Measurements from ENCODE around the gene ABCC9.
"Not testable (repeated sequence)": the region's sequence is repeated elsewhere in the genome, so short reads cannot be mapped to it uniquely, and the experiment has no call there.

The ABCC9 gene

DNA sequence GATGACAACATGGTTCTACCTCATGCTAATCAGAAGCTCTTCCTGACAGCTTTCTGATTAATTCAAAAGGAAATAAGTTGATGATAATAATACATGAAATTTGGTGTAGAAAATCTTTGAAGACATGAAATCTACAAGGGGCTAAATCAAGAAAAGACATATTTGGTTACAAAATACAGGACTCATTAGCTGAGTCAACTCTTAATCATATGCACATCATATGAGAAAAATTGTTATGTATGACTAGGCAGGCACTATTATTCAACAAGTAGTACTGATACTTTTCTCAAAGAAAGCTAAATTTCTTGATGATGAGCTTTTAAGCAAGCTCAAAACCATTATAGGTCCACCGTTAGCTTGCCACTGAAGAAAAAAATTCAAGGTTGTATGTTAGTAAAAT lies 7.1 kb downstream of the ABCC9 start:
- no peak for DNase-seq (ENCODE audit: low read depth in 2 of 2)

DNA sequence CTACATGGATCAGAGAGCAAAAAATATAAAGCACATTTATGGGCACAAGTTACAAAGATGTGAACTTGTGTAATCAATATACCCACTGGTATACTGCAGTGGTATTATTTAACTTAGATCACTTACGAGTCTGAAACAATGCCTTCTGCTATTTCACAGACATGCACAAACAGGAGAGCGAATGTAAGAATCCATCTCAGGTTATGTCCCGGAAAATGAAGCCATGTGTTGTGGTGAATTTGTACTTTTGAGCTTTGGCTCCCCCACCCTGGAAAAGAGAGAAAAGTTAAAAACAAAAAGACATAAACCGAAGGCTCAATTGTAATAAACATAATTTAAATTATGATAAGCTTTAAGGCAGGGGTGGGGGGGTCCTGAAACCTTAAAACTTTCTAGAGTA lies 7.6 kb downstream of the ABCC9 start:
- no peak for DNase-seq (ENCODE audit: low read depth in 2 of 2)

DNA sequence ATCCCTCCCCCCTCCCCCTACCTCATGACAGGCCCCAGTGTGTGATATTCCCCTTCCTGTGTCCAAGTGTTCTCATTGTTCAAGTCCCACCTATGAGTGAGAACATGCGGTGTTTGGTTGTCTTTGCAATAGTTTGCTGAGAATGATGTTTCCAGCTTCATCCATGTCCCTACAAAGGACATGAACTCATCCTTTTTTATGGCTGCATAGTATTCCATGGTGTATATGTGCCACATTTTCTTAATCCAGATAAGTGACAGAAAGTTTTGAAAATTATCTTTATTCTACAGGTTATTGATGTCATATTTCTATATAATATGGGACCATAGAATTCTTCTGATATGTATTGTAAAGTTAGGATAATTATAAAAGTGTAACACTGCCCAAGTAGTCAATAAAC lies 11.3 kb downstream of the ABCC9 start:
- not testable (repeated sequence) for DNase-seq (ENCODE audit: low read depth in 2 of 2)

- DNase-seq (ENCODE audit: low read depth in 2 of 2): no peak
Observed at GRCh38 chr12:21925296-21925913, 15.8 kb downstream of the ABCC9 start.

DNA sequence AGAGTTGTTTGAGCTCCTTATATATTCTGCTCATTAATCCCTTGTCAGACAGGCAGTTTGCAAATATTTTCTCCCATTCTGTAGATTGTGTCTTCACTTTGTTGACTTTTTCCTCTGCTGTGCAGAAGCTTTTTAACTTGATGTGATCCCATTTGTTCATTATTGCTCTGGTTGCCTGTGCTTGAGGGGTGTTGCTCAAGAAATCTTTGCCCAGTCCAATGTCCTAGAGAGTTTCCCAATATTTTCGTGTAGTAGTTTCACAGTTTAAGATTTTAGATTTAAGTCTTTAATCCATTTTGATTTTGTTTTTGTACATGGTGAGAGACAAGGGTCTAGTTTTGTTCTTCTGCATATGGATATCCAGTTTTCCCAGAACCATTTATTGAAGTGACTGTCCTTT lies 19.8 kb downstream of the ABCC9 start:
- no peak for DNase-seq (ENCODE audit: low read depth in 2 of 2)

GRCh38 chr12:21918456-21918855 lies 22.8 kb downstream of the ABCC9 start:
- no peak for DNase-seq (ENCODE audit: low read depth in 2 of 2)

GRCh38 chr12:21913823-21914222 lies 27.4 kb downstream of the ABCC9 start:
- DNase-seq (ENCODE audit: low read depth in 2 of 2): no peak

GRCh38 chr12:21912318-21912717 lies 28.9 kb downstream of the ABCC9 start:
- DNase-seq (ENCODE audit: low read depth in 2 of 2): no peak

- DNase-seq (ENCODE audit: low read depth in 2 of 2): no peak
Observed at GRCh38 chr12:21911832-21912231, 29.4 kb downstream of the ABCC9 start.

DNA sequence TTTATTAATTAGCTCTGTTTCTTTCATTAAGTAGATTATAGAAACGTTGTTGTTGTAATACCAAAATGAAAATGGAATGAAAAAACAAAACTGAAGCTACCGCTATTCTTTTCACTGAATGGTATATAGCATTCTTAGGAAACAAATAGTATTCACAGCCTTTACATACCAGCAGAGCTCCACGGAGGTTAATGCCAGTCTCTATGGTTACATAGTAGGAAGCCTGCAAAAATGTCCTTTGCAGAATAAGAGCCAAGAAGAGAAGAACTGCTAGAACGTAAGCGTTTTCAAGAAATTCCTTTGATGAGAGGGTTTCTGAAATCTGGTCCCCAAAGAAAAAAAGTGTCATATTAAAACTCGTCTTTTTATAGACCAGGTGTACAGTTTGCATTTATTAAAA lies 30.6 kb downstream of the ABCC9 start:
- no peak for DNase-seq (ENCODE audit: low read depth in 2 of 2)

DNA sequence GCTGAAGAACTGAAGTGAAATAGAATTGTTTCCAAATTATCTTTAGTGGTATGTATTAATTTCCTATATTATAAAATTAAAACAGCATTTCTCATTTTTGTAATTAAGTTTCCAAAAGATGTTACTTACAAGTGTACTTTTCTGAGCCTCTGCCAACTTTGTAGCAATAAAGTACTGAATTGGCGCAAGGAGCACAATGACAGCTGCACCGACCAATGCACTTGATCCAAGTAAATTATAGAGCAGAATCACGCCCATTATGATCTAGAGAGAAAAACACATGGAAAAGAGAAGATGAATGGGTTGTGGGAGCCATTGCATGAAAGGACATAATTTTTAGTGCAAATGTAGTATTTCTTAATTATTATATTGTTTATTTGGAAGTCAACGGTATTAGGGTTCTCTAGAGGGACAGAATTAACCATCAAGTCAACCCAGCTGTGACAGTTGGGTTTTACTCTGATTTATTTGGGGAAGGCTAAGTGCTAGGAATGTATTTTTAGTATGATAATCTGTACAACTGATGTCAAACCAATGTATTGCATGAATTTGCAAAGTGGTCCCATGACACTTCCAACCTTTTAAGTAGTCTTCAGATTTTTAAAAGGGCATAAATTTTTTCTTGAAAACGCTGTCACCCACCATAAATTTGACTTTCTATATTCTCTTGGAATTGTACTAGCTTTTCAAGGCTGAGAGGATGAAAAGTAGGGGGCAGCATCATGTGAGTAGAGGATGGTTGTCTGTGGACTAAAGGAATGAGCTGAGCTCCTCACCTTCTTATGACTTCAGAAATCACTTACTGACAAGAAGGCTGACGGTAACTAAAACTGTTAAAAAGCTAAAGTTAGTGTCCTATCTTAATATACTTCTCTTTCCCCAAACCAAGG lies 33.0 kb downstream of the ABCC9 start:
- no peak for DNase-seq (ENCODE audit: low read depth in 2 of 2)

GRCh38 chr12:21906919-21907493 lies 34.2 kb downstream of the ABCC9 start:
- DNase-seq (ENCODE audit: low read depth in 2 of 2): no peak

DNA sequence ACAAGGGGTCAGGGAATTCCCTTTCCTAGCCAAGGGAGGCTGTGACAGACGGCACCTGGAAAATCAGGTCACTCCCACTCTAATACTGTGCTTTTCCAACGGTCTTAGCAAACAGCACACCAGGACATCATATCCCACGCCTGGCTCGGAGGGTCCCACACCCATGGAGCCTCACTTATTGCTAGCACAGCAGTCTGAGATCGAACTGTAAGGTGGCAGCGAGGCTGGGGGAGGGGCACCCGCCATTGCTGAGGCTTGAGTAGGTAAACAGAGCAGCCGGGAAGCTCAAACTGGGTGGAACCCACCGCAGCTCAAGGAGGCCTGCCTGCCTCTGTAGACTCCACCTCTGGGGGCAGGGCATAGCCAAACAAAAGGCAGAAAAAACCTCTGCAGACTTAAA lies 41.7 kb downstream of the ABCC9 start:
- not testable (repeated sequence) for DNase-seq (ENCODE audit: low read depth in 2 of 2)

- DNase-seq (ENCODE audit: low read depth in 2 of 2): no peak
Observed at GRCh38 chr12:21895651-21896050, 45.6 kb downstream of the ABCC9 start.

DNA sequence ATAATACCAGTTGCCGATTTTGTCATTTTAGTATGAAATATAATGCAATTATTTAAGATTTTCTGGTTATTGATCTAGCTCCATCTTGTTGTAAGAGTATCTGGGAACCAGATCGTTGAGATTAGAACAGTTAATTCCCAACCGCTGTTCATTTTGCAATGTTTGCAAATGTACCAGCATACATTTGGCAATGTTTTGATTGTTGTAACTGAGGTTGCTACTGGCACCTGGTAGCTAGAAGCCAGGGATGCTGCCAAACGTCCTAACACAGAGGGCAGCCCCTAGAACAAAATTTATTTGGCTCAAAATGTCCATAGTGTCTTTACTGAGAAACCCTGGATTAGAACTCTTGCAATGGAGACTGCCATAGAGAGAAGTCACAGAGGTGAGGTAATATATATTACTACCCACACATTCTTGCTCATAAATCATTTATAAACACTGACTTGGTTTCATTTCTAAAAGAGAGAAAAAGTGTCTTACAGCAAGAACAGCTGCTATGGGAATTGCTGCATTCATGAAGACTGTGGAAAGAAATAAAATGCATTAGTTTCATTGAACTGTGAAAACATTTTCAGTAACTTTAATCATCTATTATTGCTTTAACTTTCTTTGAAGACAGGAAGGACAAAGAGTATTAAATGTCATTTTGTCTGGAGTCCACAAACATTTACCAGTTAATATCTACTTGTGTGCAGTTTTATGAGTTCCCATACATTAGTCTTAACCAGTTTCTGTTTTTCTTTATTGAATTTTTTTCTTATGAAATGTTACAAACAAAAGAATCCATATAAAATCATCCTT lies 46.2 kb downstream of the ABCC9 start:
- DNase-seq (ENCODE audit: low read depth in 2 of 2): no peak

DNA sequence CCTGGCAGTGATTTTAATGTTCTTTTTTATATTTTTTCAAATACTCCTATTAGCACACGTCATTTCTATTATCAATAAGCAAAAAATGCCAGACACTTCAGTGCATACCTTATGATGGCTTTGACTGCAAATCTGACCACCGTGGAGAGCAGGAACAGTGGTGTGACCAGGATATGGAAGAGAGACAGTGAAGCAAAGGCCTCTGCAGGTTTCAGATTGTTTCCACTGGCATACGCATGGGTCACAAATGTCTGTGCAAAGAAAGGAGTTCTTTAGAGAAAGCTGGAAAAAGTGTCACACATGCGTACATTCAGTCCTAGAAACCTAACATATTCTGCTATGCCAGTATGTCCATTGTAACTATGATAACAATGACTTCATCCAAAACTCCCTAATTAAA lies 47.3 kb downstream of the ABCC9 start:
- DNase-seq (ENCODE audit: low read depth in 2 of 2): no peak

GRCh38 chr12:21892341-21892740 lies 48.9 kb downstream of the ABCC9 start:
- DNase-seq (ENCODE audit: low read depth in 2 of 2): no peak

DNA sequence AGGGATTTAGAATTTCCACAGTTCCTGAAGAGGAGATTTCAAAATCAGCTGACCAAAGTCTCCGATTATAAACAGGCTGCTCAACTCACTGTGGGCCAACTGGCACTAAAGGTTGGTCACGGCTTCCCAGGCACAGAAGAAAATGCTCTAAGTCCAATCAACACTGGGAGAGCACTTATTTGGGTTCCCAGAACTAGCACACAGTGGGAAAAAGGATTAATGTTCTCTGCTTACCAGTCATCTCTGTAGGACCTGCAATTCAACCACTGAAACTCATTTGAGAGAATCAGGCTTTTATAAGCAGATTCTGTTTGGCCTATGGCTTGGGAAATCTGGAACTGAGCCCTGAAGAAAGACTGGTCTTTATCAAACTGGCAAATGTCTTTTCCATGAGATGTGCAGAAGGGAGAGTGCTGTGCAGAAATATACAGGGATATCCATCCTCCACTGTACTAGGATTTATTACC lies 49.4 kb downstream of the ABCC9 start:
- DNase-seq (ENCODE audit: low read depth in 2 of 2): no peak

DNA sequence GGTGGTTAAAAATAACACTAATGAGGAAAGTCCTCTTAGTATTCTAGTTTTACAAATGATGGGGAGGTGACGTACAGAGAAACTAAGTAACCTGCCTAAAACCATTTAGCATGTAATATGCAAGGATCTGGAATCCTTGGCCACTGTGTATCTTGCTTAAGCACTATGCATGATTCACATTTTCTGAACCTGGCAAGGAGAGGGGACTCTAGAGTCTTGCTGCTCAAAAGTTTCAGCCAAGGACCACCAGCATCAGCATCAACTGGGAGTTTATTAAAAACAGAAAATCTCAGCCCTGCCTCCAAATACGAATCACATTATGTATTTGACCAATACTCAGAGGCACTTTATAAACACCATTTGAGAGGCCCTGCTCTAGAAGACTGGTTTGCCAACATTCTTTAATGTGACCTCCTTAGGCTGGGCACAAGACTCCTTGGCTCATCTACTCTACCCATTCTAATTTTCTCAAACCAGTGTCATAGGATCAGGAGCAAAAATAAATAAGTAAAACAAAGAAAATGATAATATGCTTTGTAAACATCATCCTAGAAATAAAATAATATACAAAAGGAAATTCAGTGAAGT lies 52.9 kb downstream of the ABCC9 start:
- no peak for DNase-seq (ENCODE audit: low read depth in 2 of 2)

GRCh38 chr12:21884936-21885335 lies 56.3 kb downstream of the ABCC9 start:
- DNase-seq (ENCODE audit: low read depth in 2 of 2): no peak

DNA sequence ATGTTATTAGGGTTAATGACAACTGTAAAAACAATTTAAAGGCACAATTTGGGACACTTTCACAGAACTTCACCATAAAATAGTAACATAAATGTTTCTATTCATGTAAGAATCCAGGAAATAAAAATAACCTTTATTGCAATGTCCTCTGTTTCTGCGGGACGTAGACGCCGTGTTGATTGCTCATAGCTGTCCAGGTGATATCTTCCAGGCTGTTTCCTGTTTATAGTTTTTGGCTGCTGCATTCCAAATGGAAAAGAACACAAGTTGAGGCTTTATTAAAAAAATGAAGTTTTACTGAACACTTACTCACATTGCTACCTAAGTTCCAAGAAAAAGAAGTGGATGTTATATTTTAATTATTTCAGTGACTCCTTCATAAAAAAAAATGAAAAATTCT lies 58.6 kb downstream of the ABCC9 start:
- no peak for DNase-seq (ENCODE audit: low read depth in 2 of 2)

DNA sequence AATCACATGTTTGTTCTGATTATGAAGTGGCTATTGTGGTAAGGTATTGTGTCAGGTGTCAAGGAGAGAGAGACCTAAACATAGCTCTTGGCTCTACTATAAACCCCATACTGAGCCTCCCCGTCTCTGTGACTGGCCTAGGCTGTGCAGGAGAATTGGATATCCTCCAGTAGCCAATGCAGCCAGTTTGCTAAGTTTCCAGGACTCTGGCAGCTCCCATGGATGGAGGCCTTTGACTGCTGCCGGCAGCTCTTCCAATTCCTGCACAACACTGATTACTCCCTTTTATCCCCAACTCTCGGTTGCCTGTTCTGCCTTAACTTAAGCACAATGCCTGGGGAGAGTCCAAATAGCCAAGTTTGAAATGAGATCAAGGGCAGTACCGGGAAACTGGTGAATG lies 59.3 kb downstream of the ABCC9 start:
- DNase-seq (ENCODE audit: low read depth in 2 of 2): no peak
